ENCODE data around the gene TCERG1L. TPM values are rescaled to one million over a fixed set of nuclear protein-coding genes. Genes with fewer than 3 reads are reported as not detected.

TCERG1L gene
- polyA plus RNA-seq, 1 of the 3 experiments (the other 2 are of a cell fraction), result not detected

- no peaks in the 10 kb centered on the region for H3K27me3 ChIP-seq (ENCODE audit: insufficient read depth)
- no peak for DNase-seq
- H3K4me2 ChIP-seq, result no peak overlapping the region
- H3K36me3 ChIP-seq (replicated peaks in 1 of 2; ENCODE audit: control insufficient read depth in 1 of 2, insufficient read depth in 2 of 2, low read length in 1 of 2), result no peaks in the 10 kb centered on the region
- H3K9ac ChIP-seq, result no peak overlapping the region
- no peak overlapping the region for H2AFZ ChIP-seq (ENCODE audit: low read depth)
- 39% methylated on average over 6 of the region's 17 CpGs for WGBS (ENCODE audit: low lambda C conversion rate)
- no peaks in the 10 kb centered on the region for H3K9me2 ChIP-seq
- CTCF ChIA-PET, result interaction anchor here (0.8 kb wide), 1 partner anchor 12 kb away, joined by 3 read pairs; no protein-coding TSS in a partner anchor
- H3K79me2 ChIP-seq (ENCODE audit: insufficient read depth), result no peaks in the 10 kb centered on the region
- no peaks in the 10 kb centered on the region for H3K4me1 ChIP-seq (ENCODE audit: control insufficient read depth in 1 of 2, insufficient read depth in 2 of 2, low read depth in 1 of 2, low read length in 1 of 2)
- no peaks in the 10 kb centered on the region for H3F3A ChIP-seq (replicated peaks; ENCODE audit: insufficient read depth)
- TF ChIP-seq PBX3 (IDR thresholded peaks at IDR 0.05), result no peak
- TF ChIP-seq RXRA (IDR thresholded peaks at IDR 0.05; ENCODE audit: borderline replicate concordance, low read depth), result no peak
- TF ChIP-seq YY1 (IDR thresholded peaks at IDR 0.05; ENCODE audit: low read depth), result no peak
- TF ChIP-seq FOSL2 (IDR thresholded peaks at IDR 0.05; ENCODE audit: borderline replicate concordance, low read depth), result no peak
- no peak for TF ChIP-seq SMC3 (IDR thresholded peaks at IDR 0.05; ENCODE audit: low read depth, low read length)
- TF ChIP-seq RCOR1 (IDR thresholded peaks at IDR 0.05; ENCODE audit: low read length), result no peak
- TF ChIP-seq, protein P1, sequence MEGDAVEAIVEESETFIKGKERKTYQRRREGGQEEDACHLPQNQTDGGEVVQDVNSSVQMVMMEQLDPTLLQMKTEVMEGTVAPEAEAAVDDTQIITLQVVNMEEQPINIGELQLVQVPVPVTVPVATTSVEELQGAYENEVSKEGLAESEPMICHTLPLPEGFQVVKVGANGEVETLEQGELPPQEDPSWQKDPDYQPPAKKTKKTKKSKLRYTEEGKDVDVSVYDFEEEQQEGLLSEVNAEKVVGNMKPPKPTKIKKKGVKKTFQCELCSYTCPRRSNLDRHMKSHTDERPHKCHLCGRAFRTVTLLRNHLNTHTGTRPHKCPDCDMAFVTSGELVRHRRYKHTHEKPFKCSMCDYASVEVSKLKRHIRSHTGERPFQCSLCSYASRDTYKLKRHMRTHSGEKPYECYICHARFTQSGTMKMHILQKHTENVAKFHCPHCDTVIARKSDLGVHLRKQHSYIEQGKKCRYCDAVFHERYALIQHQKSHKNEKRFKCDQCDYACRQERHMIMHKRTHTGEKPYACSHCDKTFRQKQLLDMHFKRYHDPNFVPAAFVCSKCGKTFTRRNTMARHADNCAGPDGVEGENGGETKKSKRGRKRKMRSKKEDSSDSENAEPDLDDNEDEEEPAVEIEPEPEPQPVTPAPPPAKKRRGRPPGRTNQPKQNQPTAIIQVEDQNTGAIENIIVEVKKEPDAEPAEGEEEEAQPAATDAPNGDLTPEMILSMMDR (IDR thresholded peaks at IDR 0.05), result no peak
- TF ChIP-seq EZH2phosphoT487 (IDR thresholded peaks at IDR 0.05; ENCODE audit: borderline replicate concordance, low read depth), result no peak
- no peaks in the 10 kb centered on the region for H3K9me3 ChIP-seq
- POLR2A ChIA-PET, result no interaction called here
- no peak overlapping the region for H3K27ac ChIP-seq (ENCODE audit: low read depth in 2 of 2, low read length in 1 of 2)
- no peak overlapping the region for H3K4me3 ChIP-seq (ENCODE audit: low read depth in 2 of 2, low read length in 1 of 2)
- H4K20me1 ChIP-seq (ENCODE audit: insufficient read depth), result no peaks in the 10 kb centered on the region
Observed at GRCh38 chr10:131230166-131230565, 81.4 kb downstream of the TCERG1L start.

- no peaks in the 10 kb centered on the region for H3K9me3 ChIP-seq
- no peak overlapping the region for H3K27ac ChIP-seq (ENCODE audit: low read depth in 2 of 2, low read length in 1 of 2)
- H3K4me3 ChIP-seq (ENCODE audit: low read depth in 2 of 2, low read length in 1 of 2), result no peak overlapping the region
- no peaks in the 10 kb centered on the region for H3K27me3 ChIP-seq (ENCODE audit: insufficient read depth)
- H3K4me2 ChIP-seq, result no peak overlapping the region
- 54% methylated on average over 14 of the region's 16 CpGs for WGBS (ENCODE audit: low lambda C conversion rate)
- H3K36me3 ChIP-seq (replicated peaks in 1 of 2; ENCODE audit: control insufficient read depth in 1 of 2, insufficient read depth in 2 of 2, low read length in 1 of 2), result no peaks in the 10 kb centered on the region
- POLR2A ChIA-PET, result no interaction called here
- no peak for DNase-seq
- no peaks in the 10 kb centered on the region for H3K79me2 ChIP-seq (ENCODE audit: insufficient read depth)
- H3F3A ChIP-seq (replicated peaks; ENCODE audit: insufficient read depth), result no peaks in the 10 kb centered on the region
- H3K9me2 ChIP-seq, result no peaks in the 10 kb centered on the region
- no peaks in the 10 kb centered on the region for H4K20me1 ChIP-seq (ENCODE audit: insufficient read depth)
- no peak overlapping the region for H2AFZ ChIP-seq (ENCODE audit: low read depth)
- no peaks in the 10 kb centered on the region for H3K4me1 ChIP-seq (ENCODE audit: control insufficient read depth in 1 of 2, insufficient read depth in 2 of 2, low read depth in 1 of 2, low read length in 1 of 2)
- H3K9ac ChIP-seq, result no peak overlapping the region
- CTCF ChIA-PET, result interaction anchor here (0.5 to 1.3 kb wide), 2 partner anchors 15 to 380 kb away, joined by 3 read pairs; no protein-coding TSS in a partner anchor
- no peak for TF ChIP-seq POLR2AphosphoS5 (IDR thresholded peaks at IDR 0.05; ENCODE audit: low read depth, low read length)
- TF ChIP-seq MXI1 (IDR thresholded peaks at IDR 0.05; ENCODE audit: low read depth, low read length), result no peak
- no peak for TF ChIP-seq GATA2 (CRISPR knock-in tag; IDR thresholded peaks at IDR 0.05)
- TF ChIP-seq, protein P1 (IDR thresholded peaks at IDR 0.05), result no peak
- no peak for TF ChIP-seq RXRA (IDR thresholded peaks at IDR 0.05; ENCODE audit: borderline replicate concordance, low read depth)
- TF ChIP-seq ELF1 (IDR thresholded peaks at IDR 0.05), result no peak
- no peak for TF ChIP-seq FOSL2 (IDR thresholded peaks at IDR 0.05; ENCODE audit: borderline replicate concordance, low read depth)
- TF ChIP-seq EZH2phosphoT487 (IDR thresholded peaks at IDR 0.05; ENCODE audit: borderline replicate concordance, low read depth), result no peak
- TF ChIP-seq TCF12 (IDR thresholded peaks at IDR 0.05), result no peak
- TF ChIP-seq SIN3A (IDR thresholded peaks at IDR 0.05; ENCODE audit: borderline replicate concordance, low read depth, low read length), result no peak
- TF ChIP-seq PBX3 (IDR thresholded peaks at IDR 0.05), result no peak
- no peak for TF ChIP-seq CHD2 (IDR thresholded peaks at IDR 0.05; ENCODE audit: low read length, partially characterized antibody)
- TF ChIP-seq SMC3 (IDR thresholded peaks at IDR 0.05; ENCODE audit: low read depth, low read length), result no peak
- TF ChIP-seq USF1 (IDR thresholded peaks at IDR 0.05; ENCODE audit: borderline replicate concordance, low read depth), result no peak
- TF ChIP-seq TEAD4 (IDR thresholded peaks at IDR 0.05; ENCODE audit: borderline replicate concordance, insufficient read depth), result no peak
- no peak for TF ChIP-seq JUND (IDR thresholded peaks at IDR 0.05)
- TF ChIP-seq, protein P2, sequence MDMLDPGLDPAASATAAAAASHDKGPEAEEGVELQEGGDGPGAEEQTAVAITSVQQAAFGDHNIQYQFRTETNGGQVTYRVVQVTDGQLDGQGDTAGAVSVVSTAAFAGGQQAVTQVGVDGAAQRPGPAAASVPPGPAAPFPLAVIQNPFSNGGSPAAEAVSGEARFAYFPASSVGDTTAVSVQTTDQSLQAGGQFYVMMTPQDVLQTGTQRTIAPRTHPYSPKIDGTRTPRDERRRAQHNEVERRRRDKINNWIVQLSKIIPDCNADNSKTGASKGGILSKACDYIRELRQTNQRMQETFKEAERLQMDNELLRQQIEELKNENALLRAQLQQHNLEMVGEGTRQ (IDR thresholded peaks at IDR 0.05; ENCODE audit: borderline replicate concordance, low read depth, low read length), result no peak
Observed at GRCh38 chr10:131227163-131227740, 84.3 kb downstream of the TCERG1L start.
